ENCODE measurements around the gene LST1. TPM values are rescaled to one million over a fixed set of nuclear protein-coding genes. Genes with fewer than 3 reads are reported as not detected.
"Not testable (repeated sequence)": the region's sequence is repeated elsewhere in the genome, so short reads cannot be mapped to it uniquely, and the experiment has no call there.

Gene LST1
- total and polyA plus RNA-seq, 11 donors, result 1.6 to 58.0 (median 3.7) TPM; not detected in 1

GRCh38 chr6:31548544-31548873 is 37.6 kb upstream of the LST1 start:
- peaks cover 0 to 26% (median 13%) of the 10 kb centered on the region in 12 donors for H3K4me1 ChIP-seq
- peaks cover 0 to 40% (median 27%) of the 10 kb centered on the region in 9 donors for H3K36me3 ChIP-seq
- TF ChIP-seq CTCF (IDR thresholded peaks at IDR 0.05) (no peak), POLR2A (IDR thresholded peaks at IDR 0.05) (no peak)
- peak overlapping the region in 5 of 12 donors; percentile 50 to 64 (median 56) for H3K4me3 ChIP-seq
- DNase-seq (no peak), ATAC-seq (no peak)
- intact Hi-C loops (cut with DNase I), result loop anchor here in 9 of 10 donors (5.0 to 10.0 kb wide), 5 partner anchors 34 to 406 kb away; partner anchors contain the start of genes LTB (in 7 of the 9), NELFE (in 3 of the 9), SKIC2 (in 3 of the 9) and APOM (in 1 of the 9)
- no peaks in the 10 kb centered on the region for H3K9me3 ChIP-seq
- WGBS, 4 donors, result 92 to 98% (median 95%) methylated on average over 2 of the region's 2 CpGs
- no peaks in the 10 kb centered on the region for H3K27me3 ChIP-seq
- peak overlapping the region in 10 of 12 donors; percentile 82 to 95 (median 90) for H3K27ac ChIP-seq

- H3K9me3 ChIP-seq, H3K4me3 ChIP-seq, H3K27me3 ChIP-seq: not testable (repeated sequence)
- DNase-seq (peak in 4 of 5 donors; percentile 63 to 76 (median 72)), ATAC-seq (peak in 2 of 4 donors; percentile 9 to 13)
- peak overlapping the region in 5 of 12 donors; percentile 12 to 44 (median 30) for H3K27ac ChIP-seq
- peak in 11 of 12 donors; percentile 16 to 61 (median 49) for TF ChIP-seq CTCF (IDR thresholded peaks at IDR 0.05)
- WGBS, 4 donors, result 35 to 51% (median 46%) methylated on average over 5 of the region's 5 CpGs
- H3K36me3 ChIP-seq, result peaks cover 0 to 63% (median 38%) of the 10 kb centered on the region in 9 donors
- H3K4me1 ChIP-seq, result peaks cover 0 to 27% (median 12%) of the 10 kb centered on the region in 12 donors
- intact Hi-C loops (cut with DNase I), result loop anchor here in 2 of 10 donors (1.0 to 2.0 kb wide), 2 partner anchors 47 kb away; no protein-coding TSS in a partner anchor
Measured at GRCh38 chr6:31551371-31551770, 34.7 kb upstream of the LST1 start.

- TF ChIP-seq CTCF (IDR thresholded peaks at IDR 0.05) (no peak), POLR2A (IDR thresholded peaks at IDR 0.05) (no peak)
- Histone ChIP-seq H3K4me1 (peaks cover 7 to 59% (median 35%) of the 10 kb centered on the region in 12 donors), H3K27me3 (no peaks in the 10 kb centered on the region), H3K9me3 (no peaks in the 10 kb centered on the region), H3K36me3 (peaks cover 0 to 66% (median 35%) of the 10 kb centered on the region in 9 donors), H3K27ac (peak overlapping the region in 1 of 12 donors; percentile 15), H3K4me3 (no peak overlapping the region)
- WGBS, 4 donors, result 67 to 76% (median 72%) methylated on average over 3 of the region's 3 CpGs
- no peak for ATAC-seq
- no peak for DNase-seq
- intact Hi-C loops (cut with DNase I), result no loop called here
Measured at GRCh38 chr6:31556307-31556706, 29.8 kb upstream of the LST1 start.

- Histone ChIP-seq H3K27ac (peak overlapping the region in 11 of 12 donors; percentile 27 to 90 (median 79)), H3K4me1 (peaks cover 7 to 67% (median 35%) of the 10 kb centered on the region in 12 donors), H3K27me3 (no peaks in the 10 kb centered on the region), H3K36me3 (peaks cover 0 to 55% (median 35%) of the 10 kb centered on the region in 9 donors), H3K9me3 (no peaks in the 10 kb centered on the region), H3K4me3 (peak overlapping the region in 2 of 12 donors; percentile 15 to 40)
- intact Hi-C loops (cut with DNase I), result no loop called here
- WGBS, 4 donors, result 56 to 67% (median 62%) methylated on average over 22 to 24 of the region's 24 CpGs
- TF ChIP-seq POLR2A (IDR thresholded peaks at IDR 0.05), result no peak
- no peak for TF ChIP-seq CTCF (IDR thresholded peaks at IDR 0.05)
- DNase-seq, result no peak
- peak in 1 of 4 donors; percentile 5 for ATAC-seq
Measured at GRCh38 chr6:31557443-31558317, 28.4 kb upstream of the LST1 start.
